GM12801 (cell line): ENCODE results near the gene MSANTD4.

Experiments used
- TF ChIP-seq, protein P1 (sequence below): IDR thresholded peaks from one replicate; pipeline ENCODE4 v1.5.1; 2011; ENCODE audit warnings: control low read depth; ENCODE audit not compliant: insufficient read length; ENCODE audit errors: extremely low read depth

Gene MSANTD4

DNA sequence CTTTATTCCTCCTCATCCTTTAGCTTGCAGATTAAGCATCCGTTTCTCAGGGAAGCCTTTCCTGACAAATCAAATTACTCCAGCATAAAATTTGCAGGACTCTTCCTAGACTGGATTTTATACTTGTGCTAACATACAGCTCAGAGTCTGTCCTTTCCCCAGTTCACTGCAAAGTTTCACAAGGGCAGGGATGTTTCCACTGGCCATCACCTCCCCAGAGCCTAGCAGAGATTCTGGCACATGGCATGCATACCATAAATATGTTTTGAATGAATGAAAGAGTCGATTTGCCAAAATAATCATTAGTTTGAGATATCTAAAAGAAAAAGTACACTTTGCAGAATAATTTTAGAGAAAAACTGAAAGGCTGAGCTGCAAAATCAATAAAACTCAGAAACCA lies 10.6 kb downstream of the MSANTD4 start:
- TF ChIP-seq, protein P1, sequence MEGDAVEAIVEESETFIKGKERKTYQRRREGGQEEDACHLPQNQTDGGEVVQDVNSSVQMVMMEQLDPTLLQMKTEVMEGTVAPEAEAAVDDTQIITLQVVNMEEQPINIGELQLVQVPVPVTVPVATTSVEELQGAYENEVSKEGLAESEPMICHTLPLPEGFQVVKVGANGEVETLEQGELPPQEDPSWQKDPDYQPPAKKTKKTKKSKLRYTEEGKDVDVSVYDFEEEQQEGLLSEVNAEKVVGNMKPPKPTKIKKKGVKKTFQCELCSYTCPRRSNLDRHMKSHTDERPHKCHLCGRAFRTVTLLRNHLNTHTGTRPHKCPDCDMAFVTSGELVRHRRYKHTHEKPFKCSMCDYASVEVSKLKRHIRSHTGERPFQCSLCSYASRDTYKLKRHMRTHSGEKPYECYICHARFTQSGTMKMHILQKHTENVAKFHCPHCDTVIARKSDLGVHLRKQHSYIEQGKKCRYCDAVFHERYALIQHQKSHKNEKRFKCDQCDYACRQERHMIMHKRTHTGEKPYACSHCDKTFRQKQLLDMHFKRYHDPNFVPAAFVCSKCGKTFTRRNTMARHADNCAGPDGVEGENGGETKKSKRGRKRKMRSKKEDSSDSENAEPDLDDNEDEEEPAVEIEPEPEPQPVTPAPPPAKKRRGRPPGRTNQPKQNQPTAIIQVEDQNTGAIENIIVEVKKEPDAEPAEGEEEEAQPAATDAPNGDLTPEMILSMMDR = no peak

DNA sequence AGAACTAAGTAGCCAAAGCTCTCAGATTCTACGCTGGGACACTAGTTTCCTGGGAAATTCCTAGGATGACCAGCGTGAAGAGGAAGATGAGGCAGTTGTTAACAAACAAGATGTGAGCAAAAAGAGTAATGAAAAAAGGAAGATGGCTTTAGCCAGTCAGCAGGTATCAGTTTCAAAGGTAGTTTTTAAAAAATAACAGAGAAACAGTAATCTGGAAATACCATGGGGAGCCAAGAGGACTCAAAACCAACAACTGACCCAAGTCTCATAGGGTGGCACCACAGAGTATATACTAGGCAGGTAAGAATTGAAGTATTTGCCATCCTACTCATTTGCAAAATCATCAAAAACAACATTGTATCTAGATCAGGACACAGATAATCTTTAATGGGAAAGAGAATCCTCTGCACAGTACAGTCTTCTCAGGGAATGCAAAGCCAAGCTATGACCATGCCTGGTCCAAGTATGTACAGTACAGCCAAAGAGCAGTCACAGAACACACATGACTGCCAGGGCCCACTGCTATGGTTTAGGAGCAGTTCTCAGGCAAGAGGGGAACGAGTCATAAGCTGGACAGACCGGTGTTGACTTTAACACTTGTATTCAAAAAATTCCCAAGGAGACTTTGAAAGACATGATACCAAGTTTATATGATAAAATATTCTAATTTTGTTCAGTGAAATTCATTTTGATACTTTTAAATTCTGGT lies 20.6 kb downstream of the MSANTD4 start:
- TF ChIP-seq, protein P1 = no peak

DNA sequence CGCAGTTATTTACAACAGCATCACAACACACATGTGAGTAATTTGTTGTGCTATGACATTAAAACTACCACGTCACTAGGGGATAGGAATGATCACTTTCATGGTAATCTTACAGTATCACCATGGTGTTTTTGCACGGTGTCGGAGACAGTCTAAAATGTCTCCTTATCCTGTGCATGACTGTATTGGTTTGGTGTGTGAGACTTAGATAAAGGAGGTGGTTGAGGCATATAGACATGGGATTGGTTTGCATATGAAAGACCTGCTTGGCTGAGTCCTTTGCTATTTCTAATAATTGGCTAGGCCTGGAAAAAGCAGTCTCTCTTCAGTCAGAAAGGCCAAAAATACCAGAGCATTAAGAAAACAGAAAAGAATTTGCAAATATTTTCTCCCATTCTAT lies 30.2 kb downstream of the MSANTD4 start:
- TF ChIP-seq, protein P1 = no peak

DNA sequence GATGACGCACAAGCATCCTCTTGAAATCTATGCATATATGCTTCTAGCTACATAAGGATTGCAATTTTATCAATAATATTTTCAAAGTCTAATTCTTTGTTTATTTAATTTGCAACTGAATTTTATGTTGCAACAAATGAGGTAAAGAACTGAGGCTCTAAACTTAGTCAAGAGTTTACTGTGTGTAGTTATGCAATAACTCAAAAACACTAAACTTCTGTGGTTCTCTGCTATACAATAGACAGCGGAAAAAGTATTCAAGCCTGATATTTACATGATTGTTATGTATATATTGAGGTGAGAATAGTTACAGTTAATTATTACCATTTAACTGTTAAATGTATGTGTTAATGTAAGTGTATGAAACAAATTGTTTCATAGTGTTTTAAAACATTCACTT lies 32.9 kb downstream of the MSANTD4 start:
- TF ChIP-seq, protein P1 = no peak

DNA sequence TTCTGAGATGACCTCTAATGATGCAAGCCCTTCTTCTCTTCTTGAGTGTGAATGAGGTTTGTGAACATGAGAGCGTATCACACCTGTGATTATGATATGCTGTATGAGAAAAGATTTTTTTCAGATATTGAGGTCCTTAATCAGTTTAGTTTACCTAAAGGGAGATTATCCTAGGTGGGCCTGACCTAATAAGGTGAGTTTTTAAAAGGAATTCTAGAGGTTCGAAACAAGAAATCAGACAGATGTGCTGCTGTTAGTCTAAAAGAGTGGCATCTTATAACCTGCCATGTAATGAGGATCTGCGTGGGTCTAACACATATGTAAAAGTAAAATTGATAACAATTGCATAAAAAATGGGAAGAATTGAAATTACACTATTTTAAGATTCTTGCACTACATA lies 33.8 kb downstream of the MSANTD4 start:
- TF ChIP-seq, protein P1 = no peak

DNA sequence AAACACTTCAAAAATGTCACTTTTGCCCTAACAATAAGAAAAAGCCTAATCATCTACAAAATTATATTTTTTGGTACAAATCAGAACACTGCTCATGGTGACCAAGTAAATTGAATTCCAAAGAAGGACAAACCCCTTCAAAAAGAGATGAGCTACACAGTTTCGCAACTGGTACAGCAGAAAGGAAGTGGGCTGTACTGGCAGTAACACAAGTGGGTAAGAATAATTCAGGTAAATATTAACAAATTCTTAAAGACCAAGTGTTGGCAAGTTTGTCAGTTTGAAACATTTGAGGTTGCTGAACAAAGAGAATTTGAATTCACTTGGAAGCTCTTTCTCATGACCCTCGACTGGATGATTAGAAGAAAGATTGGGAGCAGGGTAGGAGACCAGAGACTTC lies 35.5 kb downstream of the MSANTD4 start:
- TF ChIP-seq, protein P1 = no peak

DNA sequence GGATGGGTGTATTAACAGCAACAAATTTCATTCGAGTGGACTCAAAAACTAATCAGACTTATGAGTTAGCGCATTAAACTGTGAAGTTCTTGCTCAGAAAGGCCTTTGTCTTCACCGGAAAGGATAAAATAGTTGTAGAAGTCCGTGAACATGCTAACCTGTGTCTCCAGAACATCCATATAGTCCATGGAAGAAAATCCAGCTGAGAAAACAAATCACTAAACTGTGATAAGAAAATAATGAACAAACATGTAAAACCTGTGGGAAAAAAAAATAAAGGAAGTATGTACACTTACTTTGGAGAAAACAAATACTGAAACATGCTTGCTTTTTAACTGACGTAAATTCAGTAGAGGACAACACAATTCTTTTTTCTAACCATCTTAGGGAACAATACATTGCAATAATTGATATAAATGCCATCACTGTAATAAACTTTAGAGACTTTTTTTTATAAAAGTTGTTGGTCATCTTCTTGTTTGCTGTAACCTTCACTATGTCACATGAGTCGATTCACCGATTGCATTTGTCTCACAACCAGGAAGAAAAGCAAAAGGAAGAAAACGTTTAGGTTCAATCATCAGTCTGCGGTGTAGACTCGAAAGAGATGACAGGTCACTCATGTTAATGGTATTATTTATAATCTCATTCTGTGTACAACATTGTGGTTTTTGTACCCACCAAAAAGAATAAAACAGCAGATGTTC lies 41.9 kb downstream of the MSANTD4 start:
- TF ChIP-seq, protein P1 = no peak
